ENCODE measurements around the gene MPZL3. TPM values are rescaled to one million over a fixed set of nuclear protein-coding genes. Genes with fewer than 3 reads are reported as not detected.
A peak's percentile ranks its signal among the peaks of the same experiment; 100 is the strongest.

Gene MPZL3
- total RNA-seq, 2 experiments from 2014 or later, result 34.0 to 34.9 TPM

DNA sequence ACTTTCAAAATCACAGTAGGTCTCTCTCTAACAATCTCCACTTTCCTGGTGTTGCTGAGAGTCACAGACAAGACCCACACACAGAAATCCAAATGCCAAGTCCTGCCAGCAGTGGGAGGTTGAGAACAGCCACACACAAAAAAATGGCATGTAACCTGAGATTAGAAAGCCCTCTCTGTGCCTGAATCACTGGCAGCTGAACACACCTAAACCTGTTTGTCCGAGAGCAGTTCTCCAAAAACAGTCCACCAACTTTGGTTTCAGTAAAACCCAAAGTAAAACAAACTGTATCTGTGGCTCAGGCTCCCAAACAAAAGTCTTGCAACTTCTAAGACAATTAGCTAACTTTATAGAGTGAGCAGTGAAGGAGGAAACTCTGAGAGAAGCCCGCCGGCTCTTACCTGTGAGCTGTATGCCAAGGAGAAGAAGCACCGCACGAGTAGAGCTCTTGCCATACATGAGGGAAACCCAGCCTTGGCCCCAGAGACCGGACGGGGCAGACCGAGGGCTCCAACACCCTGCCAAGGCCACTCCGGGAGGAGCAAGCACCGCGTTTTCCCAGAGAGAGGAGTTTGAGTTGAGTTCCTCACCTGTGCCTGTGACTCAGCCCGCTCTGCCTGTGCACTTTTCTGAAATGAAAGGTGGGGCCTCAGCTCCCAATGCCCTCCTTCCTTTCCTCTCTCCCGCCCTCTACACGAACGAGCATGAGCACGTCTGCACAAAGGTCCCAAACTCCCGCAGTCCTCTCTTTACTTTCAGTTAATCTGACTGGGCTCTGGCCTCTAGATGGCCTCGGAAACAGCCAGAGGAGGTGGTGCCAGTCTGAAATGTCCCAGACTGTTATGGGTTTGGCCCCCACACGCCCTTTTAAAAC is 11.8 kb upstream of the MPZL3 start, which contains the start of gene MPZL2:
MPZL2 (minus strand) TSS at position 603 of the 874 bp plus-strand sequence; CDS start at position 459, 144 bp downstream.
- Mint-ChIP-seq H3K27ac (no peak within 1 kb of the TSS), H3K27me3 (peaks cover 10% of the 10 kb centered on the region), H3K4me3 (peak within 1 kb of the TSS; percentile 72), H3K36me3 (ENCODE audit: low read depth) (peaks cover 5% of the 10 kb centered on the region), H3K9me3 (no peaks in the 10 kb centered on the region), H3K4me1 (peaks cover 42% of the 10 kb centered on the region)
- POLR2A ChIA-PET, result interaction anchor here (0.7 to 2.1 kb wide), 8 partner anchors 10 to 62 kb away, joined by 3 to 8 read pairs (median 4); partner anchors contain the start of gene MPZL3
- DNase-seq, result no peak
- CTCF ChIA-PET, result interaction anchor here (1.1 to 3.7 kb wide), 7 partner anchors 12 to 134 kb away, joined by 3 to 19 read pairs (median 4); partner anchors contain the start of gene MPZL3

- H3K27me3 Mint-ChIP-seq, result peaks cover 10% of the 10 kb centered on the region
- no peak overlapping the region for H3K27ac Mint-ChIP-seq
- ChIA-PET POLR2A (interaction anchor here (1.0 to 1.8 kb wide), 4 partner anchors 11 to 47 kb away, joined by 3 to 5 read pairs (median 4); partner anchors contain the start of genes JAML and MPZL3), CTCF (interaction anchor here (1.1 to 3.7 kb wide), 5 partner anchors 11 to 82 kb away, joined by 3 to 19 read pairs (median 9); partner anchors contain the start of gene MPZL3)
- H3K36me3 Mint-ChIP-seq (ENCODE audit: low read depth), result peaks cover 11% of the 10 kb centered on the region
- no peaks in the 10 kb centered on the region for H3K9me3 Mint-ChIP-seq
- peaks cover 42% of the 10 kb centered on the region for H3K4me1 Mint-ChIP-seq
- no peak for DNase-seq
- peak overlapping the region; percentile 72 for H3K4me3 Mint-ChIP-seq
Measured at GRCh38 chr11:118263112-118263511, 10.9 kb upstream of the MPZL3 start.

DNA sequence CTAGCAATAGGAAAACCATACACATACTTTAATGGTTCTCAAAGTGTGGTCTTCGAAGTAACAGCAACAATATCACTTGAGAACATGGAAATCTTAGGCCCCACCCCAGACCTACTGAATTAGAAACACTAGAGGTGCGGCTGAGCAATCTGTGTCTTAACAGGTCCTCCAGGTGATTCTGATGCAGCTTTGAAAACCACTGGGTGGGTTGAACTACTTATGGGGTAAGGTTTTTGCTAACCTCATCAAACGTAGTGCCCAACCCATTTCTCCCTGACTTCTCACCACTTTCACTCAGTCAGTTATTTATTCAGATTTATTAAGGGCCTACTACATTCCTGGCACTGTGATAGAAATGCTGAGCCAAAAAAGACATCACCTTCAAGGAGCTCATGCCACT is 8.2 kb upstream of the MPZL3 start:
- no peak for DNase-seq
- ChIA-PET POLR2A (interaction anchor here (1.0 to 1.3 kb wide), 3 partner anchors 21 to 109 kb away, joined by 3 read pairs; no protein-coding TSS in a partner anchor), CTCF (interaction anchor here (1.2 to 3.7 kb wide), 5 partner anchors 24 to 116 kb away, joined by 3 to 31 read pairs (median 4); no protein-coding TSS in a partner anchor)
- H3K27me3 Mint-ChIP-seq, result peaks cover 7% of the 10 kb centered on the region
- H3K9me3 Mint-ChIP-seq, result no peaks in the 10 kb centered on the region
- H3K27ac Mint-ChIP-seq, result no peak overlapping the region
- peaks cover 41% of the 10 kb centered on the region for H3K4me1 Mint-ChIP-seq
- peaks cover 11% of the 10 kb centered on the region for H3K36me3 Mint-ChIP-seq (ENCODE audit: low read depth)
- H3K4me3 Mint-ChIP-seq, result no peak overlapping the region

- Mint-ChIP-seq H3K4me3 (no peak overlapping the region), H3K9me3 (no peaks in the 10 kb centered on the region), H3K4me1 (peaks cover 30% of the 10 kb centered on the region), H3K27ac (no peak overlapping the region), H3K27me3 (no peaks in the 10 kb centered on the region), H3K36me3 (ENCODE audit: low read depth) (peaks cover 11% of the 10 kb centered on the region)
- no peak for DNase-seq
- POLR2A ChIA-PET, result interaction anchor here (1.0 to 1.3 kb wide), 3 partner anchors 35 to 110 kb away, joined by 3 read pairs; partner anchors contain the start of genes CD3E and JAML
- CTCF ChIA-PET, result interaction anchor here (0.6 to 3.7 kb wide), 9 partner anchors 8 to 115 kb away, joined by 3 to 31 read pairs (median 4); no protein-coding TSS in a partner anchor
Measured at GRCh38 chr11:118259138-118259537, 7.0 kb upstream of the MPZL3 start.

GRCh38 chr11:118258410-118258809 is 6.2 kb upstream of the MPZL3 start:
- peaks cover 23% of the 10 kb centered on the region for H3K4me1 Mint-ChIP-seq
- H3K27me3 Mint-ChIP-seq, result no peaks in the 10 kb centered on the region
- DNase-seq, result no peak
- peaks cover 11% of the 10 kb centered on the region for H3K36me3 Mint-ChIP-seq (ENCODE audit: low read depth)
- no peaks in the 10 kb centered on the region for H3K9me3 Mint-ChIP-seq
- ChIA-PET POLR2A (interaction anchor here (1.0 to 1.3 kb wide), 2 partner anchors 34 to 46 kb away, joined by 3 read pairs; partner anchors contain the start of genes CD3E and JAML), CTCF (interaction anchor here (0.6 to 3.7 kb wide), 5 partner anchors 12 to 59 kb away, joined by 3 to 31 read pairs (median 4); no protein-coding TSS in a partner anchor)
- no peak overlapping the region for H3K4me3 Mint-ChIP-seq
- H3K27ac Mint-ChIP-seq, result no peak overlapping the region

DNA sequence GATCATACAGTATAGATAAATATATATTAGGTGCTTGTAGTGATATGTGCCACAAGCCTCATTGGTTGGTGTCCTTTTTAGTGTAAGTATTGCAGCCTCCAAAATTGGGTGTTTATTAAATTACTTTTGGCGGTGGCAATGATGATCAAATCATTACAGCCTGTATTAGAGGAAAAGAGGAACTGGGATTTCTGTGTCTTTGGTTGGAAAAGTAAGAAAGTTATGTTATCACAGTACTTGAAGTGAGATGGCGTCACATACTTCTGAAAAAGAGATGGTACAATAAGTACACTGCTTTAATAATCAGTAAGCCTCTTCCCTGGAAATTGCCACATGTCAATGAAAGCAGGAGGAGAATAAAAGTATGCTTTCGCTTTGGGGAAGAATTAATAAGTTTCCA is 523 bp upstream of the MPZL3 start:
- POLR2A ChIA-PET, result interaction anchor here (0.9 to 4.1 kb wide), 22 partner anchors 9 to 107 kb away, joined by 3 to 54 read pairs (median 6); partner anchors contain the start of genes CD3D, CD3E, CD3G and JAML
- H3K9me3 Mint-ChIP-seq, result no peaks in the 10 kb centered on the region
- H3K4me1 Mint-ChIP-seq, result peaks cover 37% of the 10 kb centered on the region
- no peak for DNase-seq
- H3K27me3 Mint-ChIP-seq, result no peaks in the 10 kb centered on the region
- H3K36me3 Mint-ChIP-seq (ENCODE audit: low read depth), result peaks cover 14% of the 10 kb centered on the region
- H3K4me3 Mint-ChIP-seq, result peak overlapping the region; percentile 93
- H3K27ac Mint-ChIP-seq, result no peak overlapping the region
- CTCF ChIA-PET, result interaction anchor here (0.6 to 3.6 kb wide), 5 partner anchors 11 to 200 kb away, joined by 3 to 34 read pairs (median 3); partner anchors contain the start of genes JAML and MPZL2

DNA sequence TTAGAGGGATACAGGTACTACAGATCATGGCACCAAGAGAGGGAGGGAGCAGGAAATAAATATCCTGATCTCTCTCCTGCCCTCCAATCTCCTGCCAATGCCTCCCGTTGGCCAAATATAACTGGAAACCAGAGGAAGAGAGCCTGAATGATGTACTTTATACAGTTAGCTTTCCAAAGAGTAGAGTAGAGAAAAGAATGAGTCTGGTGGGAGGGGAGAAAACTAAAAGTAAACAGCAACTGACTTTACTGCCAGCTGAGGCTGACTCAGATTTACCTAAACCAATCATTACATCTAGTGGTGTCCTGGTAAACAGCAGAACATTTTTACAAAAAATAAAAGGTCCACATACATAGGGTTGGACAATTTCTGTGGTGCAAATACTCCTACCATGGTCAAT is 5.1 kb downstream of the MPZL3 start:
- Mint-ChIP-seq H3K27ac (peak overlapping the region; percentile 81), H3K36me3 (ENCODE audit: low read depth) (peaks cover 45% of the 10 kb centered on the region), H3K9me3 (no peaks in the 10 kb centered on the region), H3K4me3 (peak overlapping the region; percentile 3), H3K4me1 (peaks cover 78% of the 10 kb centered on the region), H3K27me3 (no peaks in the 10 kb centered on the region)
- DNase-seq, result no peak
- ChIA-PET CTCF (interaction anchor here (0.6 to 2.8 kb wide), 10 partner anchors 9 to 238 kb away, joined by 3 to 30 read pairs (median 4); partner anchors contain the start of genes CD3D and JAML), POLR2A (interaction anchor here (1.0 to 2.8 kb wide), 12 partner anchors 8 to 188 kb away, joined by 3 to 19 read pairs (median 5); partner anchors contain the start of genes CD3E and JAML)

- Mint-ChIP-seq H3K27ac (peak overlapping the region; percentile 42), H3K27me3 (no peaks in the 10 kb centered on the region), H3K36me3 (ENCODE audit: low read depth) (peaks cover 50% of the 10 kb centered on the region), H3K9me3 (no peaks in the 10 kb centered on the region), H3K4me1 (peaks cover 84% of the 10 kb centered on the region), H3K4me3 (no peak overlapping the region)
- DNase-seq, result no peak
- ChIA-PET POLR2A (interaction anchor here (0.9 to 2.8 kb wide), 13 partner anchors 10 to 189 kb away, joined by 3 to 19 read pairs (median 5); partner anchors contain the start of genes CD3E and JAML), CTCF (interaction anchor here (0.6 to 2.8 kb wide), 9 partner anchors 13 to 404 kb away, joined by 3 to 30 read pairs (median 4); partner anchors contain the start of gene JAML)
Measured at GRCh38 chr11:118245936-118246562, 6.1 kb downstream of the MPZL3 start.

DNA sequence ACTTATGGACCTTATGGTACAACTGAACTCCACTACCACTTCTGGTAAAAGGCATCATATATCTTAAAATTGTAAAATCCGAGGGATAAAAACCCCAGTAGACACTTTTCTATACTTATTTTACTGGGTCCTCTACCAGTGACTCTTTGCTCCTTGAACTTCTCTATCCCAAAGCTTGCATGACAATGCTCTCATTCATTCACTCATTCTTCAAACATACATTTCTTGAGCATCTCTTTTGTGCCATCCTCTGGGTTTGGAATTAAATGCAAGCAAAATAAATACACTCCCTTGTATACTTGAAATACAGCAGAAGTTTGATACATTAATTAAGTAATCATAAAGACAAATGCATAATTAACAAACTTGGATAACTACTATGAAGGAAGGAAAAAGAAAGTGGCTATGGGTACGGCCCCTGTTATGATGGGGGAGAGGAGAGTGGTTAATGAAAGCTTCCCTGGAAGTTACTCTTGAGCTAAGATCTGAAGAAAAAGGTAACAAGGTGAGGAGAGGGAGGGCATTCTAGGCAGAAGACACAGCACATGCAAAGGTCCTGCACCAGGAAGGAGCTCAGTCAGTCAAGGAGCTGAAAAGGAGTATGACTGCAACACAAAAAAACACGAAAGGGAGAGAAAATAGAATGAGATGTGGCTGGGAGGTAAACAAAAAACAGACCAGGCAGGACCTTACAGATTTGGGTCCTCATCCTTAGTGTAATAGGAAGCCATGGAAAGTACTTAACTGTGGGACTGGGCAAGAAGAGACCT is 8.0 kb downstream of the MPZL3 start:
- CTCF ChIA-PET, result interaction anchor here (1.0 to 1.6 kb wide), 4 partner anchors 19 to 51 kb away, joined by 3 to 7 read pairs (median 4); partner anchors contain the start of gene JAML
- POLR2A ChIA-PET, result interaction anchor here (0.7 to 1.7 kb wide), 5 partner anchors 17 to 62 kb away, joined by 3 to 6 read pairs (median 5); no protein-coding TSS in a partner anchor

GRCh38 chr11:118243161-118243560 is 9.0 kb downstream of the MPZL3 start:
- H3K4me3 Mint-ChIP-seq, result no peak overlapping the region
- H3K4me1 Mint-ChIP-seq, result peaks cover 91% of the 10 kb centered on the region
- H3K9me3 Mint-ChIP-seq, result no peaks in the 10 kb centered on the region
- H3K27ac Mint-ChIP-seq, result peak overlapping the region; percentile 70
- ChIA-PET POLR2A (interaction anchor here (2.8 to 5.6 kb wide), 6 partner anchors 9 to 98 kb away, joined by 12 to 96 read pairs (median 48); partner anchors contain the start of genes CD3D, CD3G, JAML and MPZL3), CTCF (interaction anchor here (1.5 to 3.4 kb wide), 2 partner anchors 18 to 41 kb away, joined by 3 to 13 read pairs (median 7); partner anchors contain the start of gene JAML)
- peaks cover 58% of the 10 kb centered on the region for H3K36me3 Mint-ChIP-seq (ENCODE audit: low read depth)
- no peak for DNase-seq
- no peaks in the 10 kb centered on the region for H3K27me3 Mint-ChIP-seq

More for the DNA sequence above, 8.0 kb downstream of the MPZL3 start:
- peaks cover 87% of the 10 kb centered on the region for H3K4me1 Mint-ChIP-seq
- no peaks in the 10 kb centered on the region for H3K9me3 Mint-ChIP-seq
- peak overlapping the region; percentile 65 for H3K27ac Mint-ChIP-seq
- no peaks in the 10 kb centered on the region for H3K27me3 Mint-ChIP-seq
- H3K36me3 Mint-ChIP-seq (ENCODE audit: low read depth), result peaks cover 51% of the 10 kb centered on the region
- no peak overlapping the region for H3K4me3 Mint-ChIP-seq
- no peak for DNase-seq

GRCh38 chr11:118241764-118242098 is 10.4 kb downstream of the MPZL3 start:
- H3K36me3 Mint-ChIP-seq (ENCODE audit: low read depth), result peaks cover 64% of the 10 kb centered on the region
- peak overlapping the region; percentile 67 for H3K4me3 Mint-ChIP-seq
- no peak for DNase-seq
- POLR2A ChIA-PET, result interaction anchor here (0.6 to 5.6 kb wide), 16 partner anchors 10 to 104 kb away, joined by 3 to 96 read pairs (median 8); partner anchors contain the start of genes CD3D, CD3G, JAML and MPZL3
- H3K27me3 Mint-ChIP-seq, result no peaks in the 10 kb centered on the region
- H3K9me3 Mint-ChIP-seq, result no peaks in the 10 kb centered on the region
- CTCF ChIA-PET, result interaction anchor here (0.8 to 4.1 kb wide), 9 partner anchors 10 to 63 kb away, joined by 3 to 43 read pairs (median 3); partner anchors contain the start of genes CD3E, JAML and MPZL3
- H3K4me1 Mint-ChIP-seq, result peaks cover 90% of the 10 kb centered on the region
- H3K27ac Mint-ChIP-seq, result peak overlapping the region; percentile 93
